Mammary epithelial cell (primary cell): ENCODE data around the gene AMPD2.

ENCODE experiments used
- CTCF ChIP-seq, 2 donors: IDR thresholded peaks in 1 of 2; conservative IDR thresholded peaks in 1 of 2; 2 replicates each; pipeline ENCODE4 v1.5.1; 2011 to 2012; ENCODE audit warnings: inconsistent platforms in 2 of 2, low read length in 2 of 2, mild to moderate bottlenecking in 2 of 2, control low read depth in 1 of 2, low read depth in 1 of 2; ENCODE audit not compliant: insufficient read depth in 1 of 2; ENCODE audit errors: extremely low read depth in 1 of 2
- EZH2 ChIP-seq: IDR thresholded peaks from 2 replicates; pipeline ENCODE4 v1.6.1; 2012; ENCODE audit warnings: low read length, inconsistent platforms, borderline replicate concordance

GRCh38 chr1:109644670-109645069, 25.0 kb downstream of the AMPD2 start:
- no peak for TF ChIP-seq CTCF (conservative IDR thresholded peaks at IDR 0.05 in 1 of 2, IDR thresholded peaks at IDR 0.05 in 1 of 2; ENCODE audit: extremely low read depth in 1 of 2, insufficient read depth in 1 of 2, low read depth in 1 of 2, low read length in 2 of 2)
- no peak for TF ChIP-seq EZH2
